ENCODE measurements around the gene LRBA.
A peak's percentile ranks its signal among the peaks of the same experiment; 100 is the strongest.

The LRBA gene

DNA sequence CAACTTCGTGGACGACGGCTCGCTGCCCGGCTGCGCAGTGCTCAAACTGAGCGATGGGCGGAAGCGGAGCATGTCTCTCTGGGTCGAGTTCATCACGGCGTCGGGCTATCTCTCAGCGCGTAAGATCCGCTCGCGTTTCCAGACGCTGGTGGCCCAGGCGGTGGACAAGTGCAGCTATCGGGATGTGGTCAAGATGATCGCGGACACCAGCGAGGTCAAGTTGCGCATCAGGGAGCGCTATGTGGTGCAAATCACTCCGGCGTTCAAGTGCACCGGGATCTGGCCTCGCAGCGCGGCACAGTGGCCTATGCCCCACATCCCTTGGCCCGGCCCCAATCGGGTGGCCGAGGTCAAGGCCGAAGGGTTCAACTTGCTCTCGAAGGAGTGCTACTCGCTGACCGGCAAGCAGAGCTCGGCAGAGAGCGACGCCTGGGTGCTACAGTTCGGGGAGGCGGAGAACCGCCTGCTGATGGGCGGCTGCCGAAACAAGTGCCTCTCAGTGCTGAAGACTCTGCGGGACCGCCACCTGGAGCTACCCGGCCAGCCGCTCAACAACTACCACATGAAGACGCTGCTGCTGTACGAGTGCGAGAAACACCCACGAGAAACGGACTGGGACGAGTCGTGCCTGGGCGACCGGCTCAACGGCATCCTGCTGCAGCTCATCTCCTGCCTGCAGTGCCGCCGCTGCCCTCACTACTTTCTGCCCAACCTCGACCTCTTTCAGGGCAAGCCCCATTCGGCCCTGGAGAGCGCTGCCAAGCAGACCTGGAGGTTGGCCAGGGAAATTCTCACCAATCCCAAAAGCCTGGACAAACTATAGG is 431.6 kb downstream of the LRBA start:
- Histone ChIP-seq H3K27me3 (ENCODE audit: control insufficient read depth in 1 of 2, insufficient read depth in 2 of 2, low read length in 2 of 2) (no peaks in the 10 kb centered on the region), H3K9ac (ENCODE audit: low read depth in 1 of 2, low read length in 2 of 2) (peak overlapping the region; percentile 57 to 64), H3K36me3 (ENCODE audit: control insufficient read depth in 1 of 2, insufficient read depth in 2 of 2, low read length in 2 of 2) (peaks cover 11 to 22% of the 10 kb centered on the region in 2 donors), H3K27ac (ENCODE audit: low read depth, low read length) (peak overlapping the region; percentile 76), H3K4me1 (ENCODE audit: control insufficient read depth in 1 of 2, insufficient read depth in 2 of 2, low read length in 2 of 2) (no peaks in the 10 kb centered on the region), H3K4me3 (ENCODE audit: low read depth in 1 of 2, low read length in 2 of 2) (peak overlapping the region; percentile 65 to 70), H3K9me3 (ENCODE audit: control insufficient read depth in 1 of 2, low read length in 2 of 2) (peaks cover 0 to 9% of the 10 kb centered on the region in 2 donors)

DNA sequence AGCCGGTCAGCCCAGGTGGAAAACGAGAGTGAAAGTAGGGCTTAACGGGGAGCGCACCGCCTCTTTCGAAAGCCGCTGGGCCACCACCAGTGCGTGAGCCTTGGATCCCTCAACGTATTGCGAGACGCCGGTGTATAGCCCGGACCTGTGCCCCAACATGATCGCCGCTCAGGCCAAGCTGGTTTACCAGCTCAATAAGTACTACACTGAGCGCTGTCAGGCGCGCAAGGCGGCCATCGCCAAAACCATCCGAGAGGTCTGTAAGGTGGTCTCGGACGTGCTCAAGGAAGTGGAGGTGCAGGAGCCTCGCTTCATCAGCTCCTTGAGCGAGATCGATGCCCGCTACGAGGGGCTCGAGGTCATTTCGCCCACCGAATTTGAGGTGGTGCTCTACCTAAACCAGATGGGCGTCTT is 432.2 kb downstream of the LRBA start:
- H3K4me1 ChIP-seq (ENCODE audit: control insufficient read depth in 1 of 2, insufficient read depth in 2 of 2, low read length in 2 of 2), result no peaks in the 10 kb centered on the region
- H3K9me3 ChIP-seq (ENCODE audit: control insufficient read depth in 1 of 2, low read length in 2 of 2), result peaks cover 0 to 9% of the 10 kb centered on the region in 2 donors
- peak overlapping the region; percentile 76 for H3K27ac ChIP-seq (ENCODE audit: low read depth, low read length)
- H3K27me3 ChIP-seq (ENCODE audit: control insufficient read depth in 1 of 2, insufficient read depth in 2 of 2, low read length in 2 of 2), result no peaks in the 10 kb centered on the region
- peak overlapping the region; percentile 65 to 70 for H3K4me3 ChIP-seq (ENCODE audit: low read depth in 1 of 2, low read length in 2 of 2)
- peak overlapping the region; percentile 48 to 64 for H3K9ac ChIP-seq (ENCODE audit: low read depth in 1 of 2, low read length in 2 of 2)
- peaks cover 11 to 20% of the 10 kb centered on the region in 2 donors for H3K36me3 ChIP-seq (ENCODE audit: control insufficient read depth in 1 of 2, insufficient read depth in 2 of 2, low read length in 2 of 2)

DNA sequence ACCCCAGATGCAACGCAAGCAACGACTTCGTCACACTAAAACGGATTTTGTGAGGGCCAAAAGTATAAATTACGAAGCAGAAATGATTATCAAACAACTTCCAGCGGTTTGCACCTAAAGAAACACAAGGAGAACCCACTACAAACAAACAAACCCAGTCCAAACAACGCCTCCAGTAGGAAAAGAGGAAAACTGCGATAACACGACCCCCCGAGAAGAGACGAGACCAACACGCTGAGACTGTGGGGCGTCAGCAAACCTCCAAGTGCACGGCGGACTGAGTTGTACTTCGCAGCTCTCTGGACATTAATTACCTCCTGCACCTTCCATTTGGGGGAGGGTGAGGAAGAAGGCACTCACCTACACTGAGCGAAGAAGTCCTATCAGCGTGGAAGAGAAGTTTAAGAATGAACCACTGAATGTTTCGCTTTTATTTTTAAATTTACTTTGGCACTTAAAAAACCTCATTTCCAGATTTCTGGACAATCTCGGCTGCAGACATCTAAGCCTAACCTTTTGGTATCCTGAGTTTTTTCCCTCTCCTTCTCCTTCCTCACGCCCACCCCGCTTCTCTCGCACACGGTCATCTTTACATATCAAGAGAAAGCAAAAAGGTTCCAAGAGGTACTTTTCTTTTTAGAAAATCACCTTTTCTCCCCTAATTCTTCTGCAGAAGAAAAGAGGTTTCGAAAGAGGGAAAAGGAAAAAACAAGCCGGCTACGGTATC is 432.8 kb downstream of the LRBA start, which contains the start of gene MAB21L2:
Gene MAB21L2 (plus strand): TSS at position 6 of the 727 bp plus-strand sequence. CDS start 879 bp downstream, outside the sequence.
- Histone ChIP-seq H3K4me3 (ENCODE audit: low read depth in 1 of 2, low read length in 2 of 2) (peak within 1 kb of the TSS; percentile 65 to 70), H3K4me1 (ENCODE audit: control insufficient read depth in 1 of 2, insufficient read depth in 2 of 2, low read length in 2 of 2) (no peaks in the 10 kb centered on the region), H3K9ac (ENCODE audit: low read depth in 1 of 2, low read length in 2 of 2) (peak within 1 kb of the TSS; percentile 48 to 64), H3K27ac (ENCODE audit: low read depth, low read length) (peak within 1 kb of the TSS; percentile 76), H3K27me3 (ENCODE audit: control insufficient read depth in 1 of 2, insufficient read depth in 2 of 2, low read length in 2 of 2) (no peaks in the 10 kb centered on the region), H3K9me3 (ENCODE audit: control insufficient read depth in 1 of 2, low read length in 2 of 2) (peaks cover 0 to 9% of the 10 kb centered on the region in 2 donors), H3K36me3 (ENCODE audit: control insufficient read depth in 1 of 2, insufficient read depth in 2 of 2, low read length in 2 of 2) (peaks cover 11 to 18% of the 10 kb centered on the region in 2 donors)

GRCh38 chr4:150581641-150582051 is 433.4 kb downstream of the LRBA start:
- peaks cover 0 to 9% of the 10 kb centered on the region in 2 donors for H3K9me3 ChIP-seq (ENCODE audit: control insufficient read depth in 1 of 2, low read length in 2 of 2)
- H3K27ac ChIP-seq (ENCODE audit: low read depth, low read length), result no peak overlapping the region
- no peaks in the 10 kb centered on the region for H3K4me1 ChIP-seq (ENCODE audit: control insufficient read depth in 1 of 2, insufficient read depth in 2 of 2, low read length in 2 of 2)
- peak overlapping the region; percentile 14 to 70 for H3K4me3 ChIP-seq (ENCODE audit: low read depth in 1 of 2, low read length in 2 of 2)
- no peaks in the 10 kb centered on the region for H3K27me3 ChIP-seq (ENCODE audit: control insufficient read depth in 1 of 2, insufficient read depth in 2 of 2, low read length in 2 of 2)
- H3K36me3 ChIP-seq (ENCODE audit: control insufficient read depth in 1 of 2, insufficient read depth in 2 of 2, low read length in 2 of 2), result peaks cover 11 to 18% of the 10 kb centered on the region in 2 donors
- peak overlapping the region in 1 of 2 donors; percentile 64 for H3K9ac ChIP-seq (ENCODE audit: low read depth in 1 of 2, low read length in 2 of 2)

DNA sequence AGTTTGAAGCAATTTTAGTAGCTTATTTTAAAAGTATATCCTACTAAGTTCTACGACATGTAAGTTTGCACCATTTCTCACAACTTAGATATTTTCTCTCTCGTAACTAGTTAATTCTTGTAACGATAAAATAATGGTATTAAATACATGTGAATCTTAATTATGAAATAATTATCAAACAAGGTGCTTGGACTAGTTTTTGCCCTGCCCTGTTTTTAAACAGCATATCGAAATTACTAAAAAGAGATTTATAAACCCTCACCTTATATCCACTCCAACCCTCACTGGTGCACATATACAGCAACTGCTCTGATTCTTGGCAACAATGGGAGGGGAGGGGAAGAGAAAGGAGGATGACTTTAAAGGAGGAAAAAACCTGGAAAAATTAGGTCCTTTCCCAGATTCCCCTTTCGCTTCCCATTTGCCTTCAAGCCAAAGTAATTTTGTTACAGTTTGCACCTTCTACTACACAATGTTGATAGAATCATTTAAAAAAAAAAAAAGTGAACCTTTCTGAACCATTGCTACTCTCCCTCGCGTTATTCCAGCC is 434.0 kb downstream of the LRBA start:
- Histone ChIP-seq H3K9ac (ENCODE audit: low read depth in 1 of 2, low read length in 2 of 2) (no peak overlapping the region), H3K36me3 (ENCODE audit: control insufficient read depth in 1 of 2, insufficient read depth in 2 of 2, low read length in 2 of 2) (peaks cover 11 to 18% of the 10 kb centered on the region in 2 donors), H3K4me1 (ENCODE audit: control insufficient read depth in 1 of 2, insufficient read depth in 2 of 2, low read length in 2 of 2) (no peaks in the 10 kb centered on the region), H3K9me3 (ENCODE audit: control insufficient read depth in 1 of 2, low read length in 2 of 2) (peaks cover 0 to 9% of the 10 kb centered on the region in 2 donors), H3K4me3 (ENCODE audit: low read depth in 1 of 2, low read length in 2 of 2) (peak overlapping the region; percentile 9 to 14), H3K27ac (ENCODE audit: low read depth, low read length) (no peak overlapping the region), H3K27me3 (ENCODE audit: control insufficient read depth in 1 of 2, insufficient read depth in 2 of 2, low read length in 2 of 2) (no peaks in the 10 kb centered on the region)

- H3K4me1 ChIP-seq (ENCODE audit: control insufficient read depth in 1 of 2, insufficient read depth in 2 of 2, low read length in 2 of 2), result no peaks in the 10 kb centered on the region
- H3K27me3 ChIP-seq (ENCODE audit: control insufficient read depth in 1 of 2, insufficient read depth in 2 of 2, low read length in 2 of 2), result no peaks in the 10 kb centered on the region
- peak overlapping the region in 1 of 2 donors; percentile 49 for H3K9ac ChIP-seq (ENCODE audit: low read depth in 1 of 2, low read length in 2 of 2)
- H3K9me3 ChIP-seq (ENCODE audit: control insufficient read depth in 1 of 2, low read length in 2 of 2), result peaks cover 0 to 9% of the 10 kb centered on the region in 2 donors
- peaks cover 11 to 18% of the 10 kb centered on the region in 2 donors for H3K36me3 ChIP-seq (ENCODE audit: control insufficient read depth in 1 of 2, insufficient read depth in 2 of 2, low read length in 2 of 2)
- peak overlapping the region; percentile 67 for H3K27ac ChIP-seq (ENCODE audit: low read depth, low read length)
- H3K4me3 ChIP-seq (ENCODE audit: low read depth in 1 of 2, low read length in 2 of 2), result peak overlapping the region; percentile 35 to 40
These were observed 434.8 kb downstream of the LRBA start for GRCh38 chr4:150580306-150580705.

GRCh38 chr4:150579551-150580234 is 435.4 kb downstream of the LRBA start:
- H3K27me3 ChIP-seq (ENCODE audit: control insufficient read depth in 1 of 2, insufficient read depth in 2 of 2, low read length in 2 of 2), result no peaks in the 10 kb centered on the region
- no peaks in the 10 kb centered on the region for H3K4me1 ChIP-seq (ENCODE audit: control insufficient read depth in 1 of 2, insufficient read depth in 2 of 2, low read length in 2 of 2)
- peak overlapping the region; percentile 67 for H3K27ac ChIP-seq (ENCODE audit: low read depth, low read length)
- H3K36me3 ChIP-seq (ENCODE audit: control insufficient read depth in 1 of 2, insufficient read depth in 2 of 2, low read length in 2 of 2), result peaks cover 11 to 18% of the 10 kb centered on the region in 2 donors
- H3K4me3 ChIP-seq (ENCODE audit: low read depth in 1 of 2, low read length in 2 of 2), result peak overlapping the region; percentile 35 to 40
- peak overlapping the region; percentile 44 to 49 for H3K9ac ChIP-seq (ENCODE audit: low read depth in 1 of 2, low read length in 2 of 2)
- peaks cover 0 to 9% of the 10 kb centered on the region in 2 donors for H3K9me3 ChIP-seq (ENCODE audit: control insufficient read depth in 1 of 2, low read length in 2 of 2)

DNA sequence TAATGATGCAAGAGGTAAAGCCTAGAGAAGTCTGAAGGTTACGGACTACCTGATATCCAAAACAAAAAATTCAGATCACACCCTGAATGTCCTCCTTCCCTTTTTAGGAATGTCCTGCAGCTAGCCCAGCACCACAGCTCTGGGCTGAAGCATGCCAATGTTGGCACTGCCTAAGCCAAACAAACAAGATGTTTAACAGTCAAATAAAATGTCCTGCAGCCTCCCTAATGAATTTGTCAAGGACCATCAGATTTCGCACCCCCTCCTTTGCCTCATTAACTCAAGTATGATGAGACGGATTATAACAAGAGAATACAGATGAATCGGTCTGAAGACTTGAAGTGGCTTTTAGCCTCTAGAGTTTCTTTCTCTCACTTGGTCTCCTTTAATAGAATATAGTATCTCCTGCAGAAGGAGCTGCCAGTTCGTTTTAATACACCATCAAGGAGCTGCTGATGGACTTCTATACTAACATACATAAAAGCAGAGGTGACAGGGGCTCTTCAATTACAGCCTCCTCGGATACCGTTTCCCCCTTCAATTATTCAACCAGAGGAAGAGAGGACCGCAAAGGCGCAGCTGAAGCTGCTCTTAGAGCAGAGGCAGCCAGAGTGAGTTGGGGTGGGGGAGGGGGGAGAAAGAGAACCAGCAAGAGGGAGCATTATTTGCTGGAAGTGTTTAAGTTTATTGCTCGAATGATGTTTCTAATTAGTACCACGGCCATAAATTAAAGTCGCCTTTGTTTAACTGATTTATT is 436.2 kb downstream of the LRBA start:
- H3K9ac ChIP-seq (ENCODE audit: low read depth in 1 of 2, low read length in 2 of 2), result peak overlapping the region in 1 of 2 donors; percentile 49
- peaks cover 0 to 9% of the 10 kb centered on the region in 2 donors for H3K9me3 ChIP-seq (ENCODE audit: control insufficient read depth in 1 of 2, low read length in 2 of 2)
- H3K4me1 ChIP-seq (ENCODE audit: control insufficient read depth in 1 of 2, insufficient read depth in 2 of 2, low read length in 2 of 2), result no peaks in the 10 kb centered on the region
- H3K36me3 ChIP-seq (ENCODE audit: control insufficient read depth in 1 of 2, insufficient read depth in 2 of 2, low read length in 2 of 2), result peaks cover 11 to 18% of the 10 kb centered on the region in 2 donors
- H3K4me3 ChIP-seq (ENCODE audit: low read depth in 1 of 2, low read length in 2 of 2), result peak overlapping the region; percentile 12 to 40
- H3K27ac ChIP-seq (ENCODE audit: low read depth, low read length), result peak overlapping the region; percentile 67
- H3K27me3 ChIP-seq (ENCODE audit: control insufficient read depth in 1 of 2, insufficient read depth in 2 of 2, low read length in 2 of 2), result no peaks in the 10 kb centered on the region

DNA sequence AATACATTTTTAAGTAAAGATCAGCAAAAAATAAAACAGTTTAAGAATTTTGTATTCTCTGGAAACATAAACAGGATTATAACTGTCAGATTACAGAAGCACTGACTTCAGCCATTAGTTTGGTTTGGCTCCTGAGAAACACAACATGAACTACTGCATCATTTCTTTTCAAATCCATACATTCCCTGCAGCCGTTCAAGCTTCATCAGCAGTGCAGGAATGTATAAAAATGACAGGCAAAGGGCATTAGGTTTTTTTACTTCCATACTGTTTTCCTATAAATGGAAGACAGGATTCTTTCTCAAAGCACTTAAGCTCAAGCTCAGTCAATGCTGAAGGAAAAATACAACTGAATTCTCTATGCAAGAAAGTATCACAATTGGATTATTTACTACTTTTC is 437.3 kb downstream of the LRBA start:
- no peaks in the 10 kb centered on the region for H3K9me3 ChIP-seq (ENCODE audit: control insufficient read depth in 1 of 2, low read length in 2 of 2)
- H3K4me3 ChIP-seq (ENCODE audit: low read depth in 1 of 2, low read length in 2 of 2), result no peak overlapping the region
- peaks cover 0 to 6% of the 10 kb centered on the region in 2 donors for H3K36me3 ChIP-seq (ENCODE audit: control insufficient read depth in 1 of 2, insufficient read depth in 2 of 2, low read length in 2 of 2)
- no peaks in the 10 kb centered on the region for H3K4me1 ChIP-seq (ENCODE audit: control insufficient read depth in 1 of 2, insufficient read depth in 2 of 2, low read length in 2 of 2)
- no peak overlapping the region for H3K27ac ChIP-seq (ENCODE audit: low read depth, low read length)
- H3K27me3 ChIP-seq (ENCODE audit: control insufficient read depth in 1 of 2, insufficient read depth in 2 of 2, low read length in 2 of 2), result no peaks in the 10 kb centered on the region
- no peak overlapping the region for H3K9ac ChIP-seq (ENCODE audit: low read depth in 1 of 2, low read length in 2 of 2)

Measured in duodenal mucosa (tissue), 2 donors.